Ascending aorta (tissue), 2 donors: Measurements from ENCODE around the gene PLAGL1. TPM values are rescaled to one million over a fixed set of nuclear protein-coding genes. Genes with fewer than 3 reads are reported as not detected.
"Not testable (repeated sequence)": the region's sequence is repeated elsewhere in the genome, so short reads cannot be mapped to it uniquely, and the experiment has no call there.

ENCODE experiments used
- DNase-seq, 2 donors: peaks; one replicate each; pipeline ENCODE4 v3.0.0-alpha.2; 2019; ENCODE audit warnings: low spot score in 2 of 2
- H3K27ac ChIP-seq, 2 donors: fragments of 200-600 bp; sonication (generic); one replicate each; pipeline ENCODE4 v1.5.1; 2016 to 2017; ENCODE audit warnings: mild to moderate bottlenecking in 1 of 2
- H3K27me3 ChIP-seq: fragments of 200-600 bp; sonication (generic); one replicate; pipeline ENCODE4 v1.5.1; 2017
- H3K36me3 ChIP-seq, 2 donors: fragments of 200-600 bp; sonication (generic); one replicate each; pipeline ENCODE4 v1.5.1; 2016
- H3K4me1 ChIP-seq, 2 donors: fragments of 200-600 bp; sonication (generic); one replicate each; pipeline ENCODE4 v1.5.1; 2016 to 2017; ENCODE audit warnings: mild to moderate bottlenecking in 1 of 2
- H3K4me3 ChIP-seq, 2 donors: fragments of 200-600 bp; sonication (generic); one replicate each; pipeline ENCODE4 v1.5.1; 2016 to 2017; ENCODE audit warnings: mild to moderate bottlenecking in 1 of 2
- H3K9me3 ChIP-seq, 2 donors: fragments of 200-600 bp; sonication (generic); one replicate each; pipeline ENCODE4 v1.5.1; 2016
- CTCF ChIP-seq, 3 experiments: fragments of 200-600 bp in 2 of 3; fragments of 450-650 bp in 1 of 3; sonication (generic) in 2 of 3; IDR thresholded peaks; one replicate each; pipeline ENCODE4 v1.5.1; 2016 to 2019; ENCODE audit warnings: antibody characterized with exemption in 3 of 3, mild to moderate bottlenecking in 1 of 3, moderate library complexity in 1 of 3
- intact Hi-C: fragments of 100-400 bp; cut with DNase I; formaldehyde crosslinking; loops from one replicate; pipeline ENCODE4 v1.15.1; 2023
- total RNA-seq: library from RNA; depleted of rRNA; stranded (reverse); fragments of >200 nt; gene quantifications from one replicate; pipeline ENCODE4 v1.1.0, GENCODE V29; 2016

Gene PLAGL1
- total RNA-seq, 1 donor from 2014 or later, result 86.3 TPM

GRCh38 chr6:144017166-144018094, 9.4 kb upstream of the PLAGL1 start:
- no peaks in the 10 kb centered on the region for H3K27me3 ChIP-seq
- H3K4me3 ChIP-seq, result no peak overlapping the region
- H3K36me3 ChIP-seq, result no peaks in the 10 kb centered on the region
- DNase-seq, result no peak
- no peak for TF ChIP-seq CTCF (IDR thresholded peaks at IDR 0.05)
- no peaks in the 10 kb centered on the region for H3K9me3 ChIP-seq
- no peaks in the 10 kb centered on the region for H3K4me1 ChIP-seq
- intact Hi-C loops, result no loop called here
- no peak overlapping the region for H3K27ac ChIP-seq

GRCh38 chr6:144013486-144013909, 5.4 kb upstream of the PLAGL1 start:
- no peak overlapping the region for H3K27ac ChIP-seq
- H3K4me1 ChIP-seq, result no peaks in the 10 kb centered on the region
- no peaks in the 10 kb centered on the region for H3K9me3 ChIP-seq
- no peaks in the 10 kb centered on the region for H3K27me3 ChIP-seq
- DNase-seq, result peak in 1 of 2 donors; percentile 87
- peak; percentile 82 to 92 (median 89) for TF ChIP-seq CTCF (IDR thresholded peaks at IDR 0.05)
- intact Hi-C loops, result loop anchor here (1.0 to 5.0 kb wide), 4 partner anchors 73 to 438 kb away; partner anchors contain the start of genes LTV1 and PHACTR2
- H3K4me3 ChIP-seq, result no peak overlapping the region
- no peaks in the 10 kb centered on the region for H3K36me3 ChIP-seq

GRCh38 chr6:144012534-144012933, 4.5 kb upstream of the PLAGL1 start:
- no peak for TF ChIP-seq CTCF (IDR thresholded peaks at IDR 0.05)
- intact Hi-C loops, result loop anchor here (2.0 to 5.0 kb wide), 3 partner anchors 72 to 335 kb away; partner anchors contain the start of genes LTV1 and PHACTR2
- Histone ChIP-seq H3K27ac (no peak overlapping the region), H3K36me3 (no peaks in the 10 kb centered on the region), H3K4me1 (no peaks in the 10 kb centered on the region), H3K4me3 (no peak overlapping the region), H3K27me3 (no peaks in the 10 kb centered on the region), H3K9me3 (no peaks in the 10 kb centered on the region)
- no peak for DNase-seq

- H3K36me3 ChIP-seq, H3K4me1 ChIP-seq, H3K27me3 ChIP-seq, H3K9me3 ChIP-seq, H3K4me3 ChIP-seq, DNase-seq, H3K27ac ChIP-seq: not testable (repeated sequence)
- intact Hi-C loops, result loop anchor here (5.0 kb wide), 3 partner anchors 37 to 332 kb away; partner anchors contain the start of genes LTV1 and PHACTR2
Observed at GRCh38 chr6:144009628-144010027, 1.6 kb upstream of the PLAGL1 start.

GRCh38 chr6:144008846-144009245, 787 bp upstream of the PLAGL1 start:
- TF ChIP-seq CTCF (IDR thresholded peaks at IDR 0.05), result no peak
- H3K9me3 ChIP-seq, result no peaks in the 10 kb centered on the region
- peak overlapping the region in 1 of 2 donors; percentile 79 for H3K4me3 ChIP-seq
- H3K4me1 ChIP-seq, result peaks cover 0 to 3% of the 10 kb centered on the region in 2 donors
- H3K36me3 ChIP-seq, result no peaks in the 10 kb centered on the region
- peak overlapping the region; percentile 67 to 88 for H3K27ac ChIP-seq
- no peak for DNase-seq
- intact Hi-C loops, result loop anchor here (5.0 kb wide), 1 partner anchor 37 kb away; no protein-coding TSS in a partner anchor
- no peaks in the 10 kb centered on the region for H3K27me3 ChIP-seq
